GM18907 (cell line): ENCODE results near the gene C10orf90.

Source experiments
- ATAC-seq: cut with Tn5 transposase; IDR thresholded peaks from one replicate; pipeline ENCODE4 v1.9.1; 2021; ENCODE audit warnings: mild to moderate bottlenecking, moderate library complexity; ENCODE audit not compliant: unreplicated experiment

The C10orf90 gene

DNA sequence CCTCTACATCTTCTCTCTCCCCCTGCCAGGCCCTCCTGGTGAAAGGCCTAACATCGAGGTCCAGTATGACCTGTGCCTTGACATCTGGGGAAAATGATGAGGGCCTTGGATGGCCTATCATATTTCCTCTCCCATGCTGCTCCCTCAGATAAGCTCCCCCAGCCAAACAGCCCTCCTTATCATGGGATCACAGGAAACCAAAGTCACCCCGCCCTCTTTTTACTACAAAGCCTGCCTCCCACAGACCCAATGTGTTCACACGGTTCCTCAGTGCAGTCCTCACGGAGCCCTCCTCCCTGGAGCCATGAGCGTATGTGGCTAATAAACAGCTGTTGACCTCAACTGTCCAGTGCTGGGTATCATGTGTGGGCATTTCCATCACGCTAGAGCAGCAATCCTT, 32.0 kb downstream of the C10orf90 start:
- no peak for ATAC-seq

GRCh38 chr10:126637501-126637900, 33.0 kb downstream of the C10orf90 start:
- ATAC-seq = no peak

- no peak for ATAC-seq
These were observed 35.6 kb downstream of the C10orf90 start for GRCh38 chr10:126634911-126635310.

DNA sequence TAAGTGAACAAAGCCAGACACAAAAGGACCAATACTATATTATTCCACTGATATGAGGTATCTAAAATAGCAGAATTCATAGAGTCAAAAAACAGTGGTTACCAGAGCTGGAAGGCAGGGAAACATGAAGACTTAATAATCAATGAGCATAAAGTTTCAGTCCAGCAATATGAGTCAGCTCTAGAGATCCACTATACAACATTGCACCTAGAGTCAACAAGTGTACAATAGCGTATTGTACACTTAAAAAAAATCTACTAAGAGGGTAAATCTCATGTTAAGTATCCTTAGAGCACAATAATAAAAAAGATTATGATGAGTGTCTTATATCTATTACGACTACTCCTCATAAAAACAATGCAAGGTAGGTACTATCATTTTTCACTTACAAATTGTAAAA, 36.1 kb downstream of the C10orf90 start:
- ATAC-seq = no peak

GRCh38 chr10:126632705-126633104, 37.8 kb downstream of the C10orf90 start:
- no peak for ATAC-seq

- no peak for ATAC-seq
These were observed 40.4 kb downstream of the C10orf90 start for GRCh38 chr10:126629925-126630624.

DNA sequence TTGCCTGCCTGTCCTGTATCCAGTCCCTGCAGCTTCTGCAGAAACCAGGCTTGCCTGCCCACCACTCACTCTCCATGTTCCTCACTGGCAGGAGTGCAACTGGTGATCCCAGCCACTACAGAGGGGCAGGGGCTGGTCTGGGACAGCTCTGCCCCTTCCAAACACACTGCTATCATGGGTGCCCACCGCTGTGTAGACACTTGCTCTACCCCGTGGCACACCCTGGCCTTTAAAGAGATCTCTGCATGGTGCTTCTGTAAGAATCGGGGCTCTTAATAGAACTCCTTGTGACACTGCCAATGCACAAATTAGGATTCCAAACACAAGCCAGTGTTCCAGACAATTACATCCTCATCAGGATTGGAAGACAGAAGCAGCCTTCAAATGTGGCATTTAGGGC, 41.7 kb downstream of the C10orf90 start:
- ATAC-seq = no peak

GRCh38 chr10:126621846-126622245, 48.6 kb downstream of the C10orf90 start:
- no peak for ATAC-seq

DNA sequence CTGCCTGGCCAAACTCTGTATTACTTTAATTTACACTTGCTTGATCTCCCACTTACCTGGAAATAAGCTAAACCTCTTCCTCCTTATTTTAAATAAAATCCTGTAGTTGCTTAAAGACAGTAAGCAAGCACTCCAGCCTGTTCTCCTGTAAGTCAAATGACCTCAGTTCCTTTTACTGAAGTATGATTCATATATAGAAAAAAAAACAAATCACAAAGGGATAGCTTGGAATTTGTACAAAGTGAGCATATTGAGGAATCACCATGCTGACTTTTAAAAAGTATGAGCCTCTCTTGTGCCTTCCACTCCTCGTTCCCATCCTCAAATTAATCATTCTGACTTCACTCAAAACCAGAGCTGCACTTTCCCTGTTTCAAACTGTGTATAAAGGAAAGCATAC, 52.0 kb downstream of the C10orf90 start:
- ATAC-seq = no peak

DNA sequence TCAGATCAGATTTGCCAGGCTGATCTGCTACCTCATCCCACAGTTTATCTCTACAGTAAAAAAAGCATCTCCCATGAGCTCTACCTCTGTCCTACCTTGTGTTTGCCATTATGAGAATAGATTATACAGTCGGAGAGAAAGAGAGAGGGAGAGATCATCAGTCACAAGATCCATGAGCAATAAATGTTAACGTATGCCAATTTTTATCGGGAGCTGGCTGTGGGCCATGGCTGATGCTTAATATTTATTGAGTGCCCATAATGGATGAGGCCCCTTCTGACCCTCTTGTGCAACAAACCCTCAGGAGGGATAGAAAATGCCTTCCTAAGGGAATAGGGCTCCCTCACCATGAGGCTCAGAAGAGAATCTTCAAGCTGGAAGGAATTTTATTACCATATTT, 52.8 kb downstream of the C10orf90 start:
- no peak for ATAC-seq

GRCh38 chr10:126617208-126617607, 53.3 kb downstream of the C10orf90 start:
- no peak for ATAC-seq

DNA sequence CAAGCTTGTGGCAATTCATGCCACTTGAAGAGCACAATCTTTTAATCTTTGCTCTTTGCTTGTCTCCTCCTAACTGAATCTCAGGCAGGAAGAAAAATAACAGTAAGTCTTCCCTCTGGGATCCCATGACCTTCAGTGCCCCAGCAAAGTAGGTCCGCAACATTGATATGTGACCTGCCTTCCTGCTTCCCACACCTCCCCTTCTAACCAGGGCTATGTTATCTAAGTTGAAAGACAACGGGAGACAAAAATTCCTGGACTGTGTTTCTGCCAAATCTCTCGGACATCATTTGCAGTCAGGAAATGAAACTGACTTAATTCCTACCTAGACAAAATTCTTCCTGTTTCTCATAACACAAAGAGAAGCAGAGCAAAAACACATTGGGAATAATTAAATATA, 53.8 kb downstream of the C10orf90 start:
- no peak for ATAC-seq

DNA sequence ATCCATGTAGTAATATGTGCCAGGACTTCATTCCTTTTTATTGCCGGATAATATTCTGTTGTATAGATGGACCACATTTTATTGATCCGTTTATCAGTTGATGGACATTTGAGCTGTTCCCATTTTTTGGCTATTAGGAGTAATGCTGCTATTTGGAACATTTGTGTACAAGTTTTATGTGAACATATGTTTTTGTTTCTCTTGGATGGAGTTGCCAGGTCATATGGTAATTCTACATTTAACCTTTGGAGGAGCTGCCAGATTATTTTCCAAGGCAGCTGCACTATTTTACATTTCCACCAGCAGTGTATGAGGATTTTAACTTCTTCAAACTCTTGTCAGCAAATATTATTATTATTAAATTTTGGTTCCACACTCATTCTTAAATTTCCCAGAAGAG, 59.2 kb downstream of the C10orf90 start:
- no peak for ATAC-seq

GRCh38 chr10:126609566-126609965, 60.9 kb downstream of the C10orf90 start:
- ATAC-seq = no peak

- ATAC-seq = no peak
These were observed 70.4 kb downstream of the C10orf90 start for GRCh38 chr10:126599949-126600682.

- ATAC-seq = no peak
These were observed 72.5 kb downstream of the C10orf90 start for GRCh38 chr10:126598009-126598408.

DNA sequence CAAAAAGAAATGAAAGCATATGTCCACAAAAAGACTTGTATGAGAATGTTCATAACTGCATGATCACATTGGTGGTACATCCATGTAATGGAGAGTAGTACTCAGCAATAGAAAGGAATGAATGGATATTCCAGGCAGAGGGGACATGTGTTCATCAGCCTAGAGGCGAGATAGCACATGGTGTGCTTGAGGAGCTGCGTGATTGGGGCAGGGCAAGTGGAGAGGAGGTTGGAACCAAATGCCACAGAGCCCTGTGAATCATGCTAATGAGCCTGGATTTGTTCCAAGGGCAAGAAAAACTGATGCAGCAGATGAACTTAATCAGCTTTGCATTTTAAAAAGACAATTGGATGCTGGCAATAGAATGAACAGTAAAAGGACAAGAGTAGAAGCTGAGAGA, 73.3 kb downstream of the C10orf90 start:
- ATAC-seq = no peak

GRCh38 chr10:126596472-126597016, 73.9 kb downstream of the C10orf90 start:
- no peak for ATAC-seq

DNA sequence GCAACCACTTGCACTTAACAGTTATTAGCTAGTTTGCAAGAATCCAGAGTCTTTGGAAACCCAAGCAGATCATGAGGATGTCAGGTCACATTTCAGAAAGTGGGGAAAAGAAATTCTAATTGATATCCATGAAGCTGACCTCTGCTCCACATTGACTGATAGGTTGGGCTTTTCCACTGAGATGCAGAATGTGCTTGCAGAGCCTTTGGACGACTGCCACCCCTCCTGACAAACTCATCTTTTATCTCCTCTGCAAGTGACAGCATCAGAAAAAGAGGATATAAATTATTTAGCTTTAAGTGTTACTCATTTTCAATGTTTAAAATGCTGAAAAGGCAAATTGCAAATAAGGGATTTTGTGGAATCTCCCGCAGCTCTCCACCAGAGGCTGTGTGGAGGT, 75.3 kb downstream of the C10orf90 start:
- no peak for ATAC-seq

GRCh38 chr10:126593968-126594701, 76.4 kb downstream of the C10orf90 start:
- no peak for ATAC-seq

- no peak for ATAC-seq
These were observed 77.6 kb downstream of the C10orf90 start for GRCh38 chr10:126592901-126593300.

DNA sequence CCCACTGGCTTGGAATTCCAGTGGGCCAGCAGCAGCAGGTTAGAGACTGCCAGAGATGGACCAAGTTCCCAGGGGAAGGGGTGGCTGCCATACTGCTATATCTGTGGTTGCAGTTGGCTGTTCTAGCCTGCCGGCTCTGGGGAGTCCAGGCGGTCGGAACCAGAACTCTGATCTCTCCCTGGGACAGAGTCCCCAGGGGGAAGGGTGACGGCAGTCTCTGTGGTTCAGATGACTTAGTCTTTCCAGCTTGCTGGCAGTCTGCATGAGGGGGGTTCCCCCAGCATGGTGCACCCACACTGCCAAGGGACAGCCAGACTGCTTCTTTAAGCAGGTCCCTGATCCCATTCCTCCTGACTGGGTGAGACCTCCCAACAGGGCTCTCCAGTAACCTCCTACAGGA, 82.5 kb downstream of the C10orf90 start:
- ATAC-seq = no peak
